Stimulated activated CD4-positive, alpha-beta T cell treated with anti-CD3 and anti-CD28 coated beads, Interleukin-1b, Interleukin-23, amount 100 ng/mL, for 1 hour (primary cell): ENCODE measurements around the gene VAPA.

Experiments used
- DNase-seq, 2 donors: peaks; one replicate each; pipeline ENCODE4 v3.0.0-alpha.2; 2020; ENCODE audit warnings: low read depth in 2 of 2

The VAPA gene

DNA sequence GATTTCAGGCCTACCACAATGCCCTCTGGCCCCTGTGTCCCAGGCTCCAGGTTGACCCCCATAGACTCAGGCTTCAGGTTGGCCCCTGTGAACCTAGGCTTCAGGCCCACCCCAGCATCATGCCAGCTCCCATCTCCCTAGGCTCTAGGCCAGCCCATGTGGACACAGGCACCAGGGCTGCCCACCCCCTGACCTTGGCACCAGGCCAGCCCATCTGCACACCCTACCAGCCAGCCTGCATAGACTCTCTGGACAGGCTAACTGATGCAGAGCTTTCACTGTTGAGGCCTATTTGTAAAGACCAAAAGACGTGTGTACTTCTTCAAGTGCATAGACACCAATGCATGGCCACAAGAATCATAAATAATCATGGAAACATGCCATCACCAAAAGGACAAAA is 83.9 kb downstream of the VAPA start:
- no peak for DNase-seq

DNA sequence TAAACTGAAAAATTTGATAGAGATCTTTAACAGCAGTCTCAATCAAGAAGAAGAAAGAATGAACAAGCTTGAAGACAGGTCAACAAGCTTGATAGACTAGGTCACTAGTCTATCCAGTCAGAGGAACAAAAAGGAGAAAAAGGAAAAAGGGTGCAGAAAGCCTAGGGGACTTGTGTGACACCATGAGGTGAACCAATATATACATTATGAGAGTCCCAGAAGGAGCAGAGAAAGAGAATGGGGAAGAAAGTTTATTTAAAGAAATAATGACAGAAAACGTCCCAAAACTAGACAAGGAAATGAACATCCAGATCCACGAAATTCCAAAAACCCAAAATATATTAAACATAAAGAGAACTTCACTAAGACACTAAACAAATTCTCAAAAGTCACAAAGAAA is 84.5 kb downstream of the VAPA start:
- DNase-seq: no peak

GRCh38 chr18:10002280-10002679 is 88.5 kb downstream of the VAPA start:
- no peak for DNase-seq

- no peak for DNase-seq
Observed at GRCh38 chr18:10003281-10003680, 89.5 kb downstream of the VAPA start.

DNA sequence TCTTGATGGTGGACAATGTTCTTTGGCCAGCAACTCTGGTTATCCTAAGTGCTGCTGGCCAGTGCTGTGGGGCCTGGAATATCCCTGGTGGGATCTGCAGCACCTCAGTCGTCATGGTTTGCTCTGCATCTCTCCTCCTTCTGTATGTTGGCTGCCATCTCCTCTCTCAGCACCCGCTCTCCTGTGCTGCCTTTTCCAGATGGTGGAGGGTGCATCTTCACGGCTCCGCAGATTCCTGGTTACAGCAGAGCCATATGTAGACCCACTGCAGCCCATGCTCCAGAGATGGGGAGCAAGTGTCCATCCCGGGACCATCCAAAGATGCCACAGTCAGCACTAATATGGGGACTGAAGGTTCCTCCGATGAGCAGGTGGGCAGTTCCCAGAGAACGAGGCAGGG is 90.0 kb downstream of the VAPA start:
- no peak for DNase-seq

- DNase-seq: no peak
Observed at GRCh38 chr18:10006311-10006893, 92.6 kb downstream of the VAPA start.

DNA sequence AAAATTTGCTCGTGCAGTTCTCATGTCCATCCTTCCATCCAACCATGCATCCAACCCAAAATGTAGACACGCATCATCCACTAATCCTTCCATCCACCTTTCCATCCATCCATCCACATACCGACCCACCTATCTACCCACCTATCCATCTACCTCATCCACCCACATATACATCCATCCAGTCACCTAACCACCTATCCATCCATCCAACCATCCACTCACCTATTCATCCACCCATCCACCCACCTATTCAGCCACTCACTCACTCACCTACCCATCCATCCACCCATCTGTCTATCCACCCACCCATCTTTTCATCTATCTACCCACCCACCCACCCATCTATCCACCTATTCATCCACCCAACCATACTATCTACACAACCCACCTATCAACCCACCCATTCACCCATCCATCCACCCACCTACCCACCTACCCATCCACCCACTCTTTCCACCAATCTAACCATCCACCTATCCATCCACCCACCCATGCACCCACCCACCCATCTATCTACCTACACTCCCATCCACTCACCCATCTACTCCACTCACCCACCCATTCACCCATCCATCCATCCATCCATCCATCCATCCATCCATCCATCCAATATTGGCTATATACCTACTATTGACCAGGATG is 94.3 kb downstream of the VAPA start:
- no peak for DNase-seq
